HG03280 (cell line): ENCODE results near the gene NLGN4X.

ENCODE experiments used
- ATAC-seq: cut with Tn5 transposase; IDR thresholded peaks from one replicate; pipeline ENCODE4 v1.9.1; 2021; ENCODE audit warnings: mild to moderate bottlenecking, moderate library complexity; ENCODE audit not compliant: unreplicated experiment

Gene NLGN4X

DNA sequence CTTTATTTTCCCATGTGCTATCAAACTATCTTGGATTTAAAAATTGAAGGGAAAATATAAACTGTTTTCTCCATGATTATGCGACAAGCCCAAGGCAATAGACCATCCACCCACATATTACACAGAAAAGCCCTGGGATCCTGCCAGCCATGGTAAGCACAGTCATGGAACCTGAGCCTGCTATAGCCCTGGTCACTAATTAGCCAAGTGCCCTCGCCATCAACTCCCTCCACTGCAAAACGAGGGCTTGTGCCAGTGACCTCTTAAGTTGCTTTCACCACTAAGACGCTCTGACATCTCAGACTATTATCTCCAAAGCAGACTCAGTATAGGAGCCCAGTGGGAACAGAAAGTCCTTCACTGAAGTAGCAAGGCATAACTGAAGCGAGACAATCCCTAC, 69.2 kb downstream of the NLGN4X start:
- no peak for ATAC-seq

DNA sequence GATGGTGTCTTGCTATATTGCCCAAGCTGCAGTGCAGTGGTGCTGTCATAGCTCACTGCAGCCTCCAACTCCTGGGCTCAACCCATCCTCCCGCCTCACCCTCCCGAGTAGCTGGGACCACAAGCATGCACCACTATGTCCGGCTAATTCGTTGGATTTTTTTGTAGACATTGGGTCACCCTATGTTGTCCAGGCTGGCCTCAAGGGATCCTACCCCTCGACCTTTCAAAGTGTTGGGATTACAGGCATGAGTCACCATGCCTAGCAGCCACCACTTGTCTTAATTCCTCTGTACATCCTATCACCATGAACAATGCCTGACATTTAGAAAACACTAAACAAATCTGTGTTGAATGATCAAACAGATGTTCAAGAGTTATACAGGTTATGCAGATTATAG, 76.7 kb downstream of the NLGN4X start:
- ATAC-seq: no peak

GRCh38 chrX:6149060-6149872, 79.4 kb downstream of the NLGN4X start:
- no peak for ATAC-seq

- no peak for ATAC-seq
Observed at GRCh38 chrX:6134255-6134654, 94.4 kb downstream of the NLGN4X start.

DNA sequence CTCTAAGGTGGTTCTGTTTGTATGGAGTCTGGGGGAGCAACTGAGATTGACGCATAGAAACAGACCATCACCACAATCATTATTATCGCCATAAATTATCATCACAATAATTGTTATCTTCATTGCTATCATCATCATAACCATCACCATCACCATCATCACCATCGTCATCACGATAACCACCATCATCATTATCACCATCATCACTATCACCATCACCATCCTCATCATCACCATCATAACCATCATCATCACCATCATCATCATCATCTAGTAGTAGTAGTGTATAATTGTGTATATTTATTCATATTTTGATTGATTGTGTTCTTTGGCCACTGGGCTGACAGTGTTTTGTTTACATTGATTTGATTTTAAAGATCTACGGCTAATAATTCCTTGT, 95.7 kb downstream of the NLGN4X start:
- ATAC-seq: no peak

GRCh38 chrX:6131287-6131686, 97.4 kb downstream of the NLGN4X start:
- ATAC-seq: no peak

DNA sequence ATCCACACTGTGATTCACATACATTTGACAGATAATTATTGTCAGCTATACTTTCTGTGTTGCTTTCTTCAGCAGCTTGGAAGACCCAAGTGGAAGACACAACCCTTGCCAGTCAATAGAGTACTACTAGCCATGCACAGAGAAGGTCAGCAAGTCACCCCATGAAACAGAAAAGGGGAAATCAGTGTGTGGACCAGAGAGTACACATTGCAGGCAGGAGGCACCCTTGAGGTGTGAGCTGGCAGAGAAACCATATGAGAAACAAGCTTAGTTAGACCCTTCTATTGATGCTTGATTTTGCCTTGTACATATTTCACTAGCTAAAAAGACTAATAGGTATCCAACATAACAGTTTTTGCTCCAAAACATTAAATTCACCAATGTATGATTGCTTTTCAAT, 99.5 kb downstream of the NLGN4X start:
- no peak for ATAC-seq

DNA sequence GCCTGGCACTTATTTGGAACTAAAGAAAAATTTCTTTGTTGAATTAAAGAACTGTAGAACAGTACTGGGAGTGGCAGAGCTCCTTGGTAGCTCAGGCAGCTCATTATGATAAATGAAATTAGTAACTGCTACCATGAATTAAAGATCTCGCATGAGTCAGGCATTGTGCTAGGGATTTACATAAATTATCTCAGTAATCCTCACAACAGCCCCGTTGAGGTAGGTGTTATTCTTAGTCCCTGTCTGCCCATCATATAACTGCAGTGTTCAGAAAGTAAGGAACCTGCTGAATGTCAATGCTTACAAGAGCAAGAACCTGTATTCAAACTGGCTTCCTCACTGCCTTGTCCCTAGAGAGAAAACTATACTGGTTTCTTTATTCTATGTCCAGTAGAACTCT, 108.3 kb downstream of the NLGN4X start:
- ATAC-seq: no peak

GRCh38 chrX:6095469-6095868, 133.2 kb downstream of the NLGN4X start:
- no peak for ATAC-seq

DNA sequence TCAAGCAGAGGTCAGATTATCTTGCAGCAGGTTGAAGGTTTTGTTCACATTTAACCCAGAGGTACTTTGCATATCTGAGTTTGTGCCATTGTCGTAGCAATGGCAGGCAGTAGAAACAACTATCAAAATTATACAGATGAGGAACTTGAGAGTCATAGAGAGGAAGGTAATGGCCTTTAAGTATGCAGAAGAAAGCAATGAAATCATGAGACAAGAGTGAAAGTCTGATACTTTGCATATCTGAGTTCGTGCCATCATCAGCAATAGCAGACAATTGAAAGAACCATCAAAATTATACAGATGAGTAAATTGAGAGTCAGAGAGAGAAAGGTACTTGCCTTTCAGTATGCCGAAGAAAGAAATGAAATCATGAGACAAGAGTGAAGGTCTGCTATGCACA, 154.1 kb downstream of the NLGN4X start:
- no peak for ATAC-seq

DNA sequence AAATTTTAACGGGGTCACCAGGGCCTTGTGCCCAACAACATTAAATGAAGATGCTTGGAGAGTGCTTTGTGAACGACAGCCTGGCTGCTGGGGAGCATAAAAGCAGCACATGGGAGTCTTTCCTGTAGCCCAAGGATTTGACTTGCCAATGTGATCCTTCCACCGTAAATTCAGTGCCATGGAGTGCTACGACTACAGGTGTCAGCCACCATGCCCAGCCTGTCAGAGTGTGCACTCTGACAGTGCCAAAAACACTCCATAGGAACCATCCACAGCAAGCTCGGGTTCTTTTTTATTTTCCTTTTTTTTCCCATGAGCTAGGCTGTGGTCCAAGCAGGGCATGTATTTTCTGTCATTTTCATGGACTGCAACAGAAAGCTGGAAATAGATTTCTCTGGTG, 156.9 kb downstream of the NLGN4X start:
- no peak for ATAC-seq

GRCh38 chrX:6067600-6067999, 161.1 kb downstream of the NLGN4X start:
- ATAC-seq: no peak

DNA sequence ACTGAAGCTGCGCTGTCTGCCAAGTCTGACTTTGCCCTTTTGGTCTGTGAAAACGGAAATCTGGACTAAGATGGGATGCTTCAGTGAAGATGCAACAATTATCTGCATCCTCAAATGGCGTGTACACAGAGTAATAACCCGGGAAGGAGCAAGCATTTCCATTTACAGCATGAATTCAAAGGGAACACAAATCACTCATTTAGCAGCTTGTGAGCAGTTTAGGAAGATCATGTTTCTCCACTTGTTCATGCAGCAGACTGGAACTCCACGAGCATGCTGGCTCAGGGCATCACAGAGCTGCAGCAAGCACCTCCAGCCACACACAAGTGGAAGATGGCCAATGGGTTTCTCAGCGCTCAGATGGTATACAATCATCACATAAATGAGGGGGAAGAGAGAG, 175.5 kb downstream of the NLGN4X start:
- ATAC-seq: no peak

DNA sequence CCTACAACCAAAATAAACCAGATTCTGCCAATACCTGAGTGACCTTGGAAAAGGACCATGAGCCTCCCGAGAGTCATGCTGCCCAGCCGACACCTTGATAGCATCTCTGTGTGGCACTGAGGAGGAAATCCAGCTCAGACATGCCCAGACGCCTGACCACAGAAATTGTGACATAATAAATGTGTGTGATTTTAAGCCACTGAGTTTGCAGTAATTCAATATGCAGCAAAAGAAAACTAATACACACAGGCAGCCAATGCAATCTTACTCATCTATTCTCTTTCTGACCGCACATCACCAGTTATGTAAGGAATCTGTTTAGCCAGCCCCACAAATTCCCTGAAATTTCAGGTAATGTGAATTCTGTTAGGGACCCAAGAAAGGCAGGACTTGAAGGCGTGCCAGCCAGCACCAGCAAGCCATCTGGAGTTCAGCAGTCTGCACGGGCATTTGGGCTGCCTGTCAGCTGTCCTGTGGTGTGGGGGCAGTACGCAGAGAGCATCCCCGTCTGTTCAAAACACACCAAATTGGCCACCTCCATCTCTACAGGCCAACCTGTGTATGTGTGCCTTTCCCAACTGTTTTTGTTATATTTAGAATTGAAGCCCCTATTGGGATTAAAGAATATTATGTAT, 176.4 kb downstream of the NLGN4X start:
- ATAC-seq: no peak

GRCh38 chrX:6049132-6049531, 179.5 kb downstream of the NLGN4X start:
- no peak for ATAC-seq

DNA sequence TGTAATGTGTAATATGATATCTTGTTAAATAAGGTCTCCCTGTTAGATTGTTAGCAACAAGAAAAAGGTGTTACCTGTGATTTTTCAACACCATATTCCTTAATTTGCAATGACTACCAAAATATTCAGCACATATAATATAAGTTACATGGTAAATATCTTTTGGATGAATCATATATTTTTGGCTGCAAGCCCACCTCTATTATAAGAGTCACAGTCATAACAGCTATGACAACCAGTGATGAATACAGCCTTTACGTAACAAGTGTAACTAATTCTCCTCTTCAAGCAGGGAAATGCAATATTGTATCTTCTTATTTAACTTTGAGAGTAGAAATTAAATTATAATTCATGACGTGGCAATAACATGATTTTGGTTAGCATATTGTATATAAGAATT, 187.0 kb downstream of the NLGN4X start:
- no peak for ATAC-seq

- no peak for ATAC-seq
Observed at GRCh38 chrX:6029014-6029413, 199.7 kb downstream of the NLGN4X start.

DNA sequence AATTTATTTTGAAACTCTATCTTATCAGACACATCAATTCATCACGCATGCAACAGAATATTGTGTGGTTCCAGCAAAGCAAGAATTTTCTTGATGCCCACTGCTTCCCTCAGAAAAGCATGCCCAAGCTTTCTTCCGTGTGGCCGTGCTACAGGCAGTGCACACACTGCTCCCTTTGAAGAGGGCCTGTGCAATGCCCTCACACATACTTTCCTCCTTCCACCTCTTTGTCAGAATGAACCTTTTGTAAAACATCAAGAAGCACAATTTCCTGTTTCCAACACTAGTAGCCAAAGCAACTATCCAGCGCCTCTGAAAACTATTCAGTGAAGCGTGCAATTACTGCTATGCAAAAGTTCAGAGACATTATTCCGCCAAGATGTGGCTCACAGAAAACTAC, 201.7 kb downstream of the NLGN4X start:
- no peak for ATAC-seq

DNA sequence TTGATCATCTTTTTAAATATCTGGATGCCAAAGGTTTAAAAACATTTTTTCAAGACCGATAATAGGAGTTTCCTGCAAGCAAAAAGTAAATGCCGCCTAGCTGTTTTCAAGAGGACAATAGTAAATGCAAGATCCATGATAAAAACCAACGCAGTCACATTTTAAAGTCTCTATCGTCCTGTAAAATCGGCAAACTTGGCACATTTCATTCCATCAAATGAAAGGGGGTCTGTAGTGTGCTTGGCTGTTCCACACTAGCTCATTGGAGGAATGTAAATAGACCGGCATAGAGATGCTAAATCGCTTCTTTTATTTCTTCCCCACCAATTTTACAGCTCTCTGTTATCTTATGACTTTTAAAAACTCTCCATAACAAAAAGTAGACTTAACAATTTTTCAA, 202.2 kb downstream of the NLGN4X start:
- no peak for ATAC-seq

DNA sequence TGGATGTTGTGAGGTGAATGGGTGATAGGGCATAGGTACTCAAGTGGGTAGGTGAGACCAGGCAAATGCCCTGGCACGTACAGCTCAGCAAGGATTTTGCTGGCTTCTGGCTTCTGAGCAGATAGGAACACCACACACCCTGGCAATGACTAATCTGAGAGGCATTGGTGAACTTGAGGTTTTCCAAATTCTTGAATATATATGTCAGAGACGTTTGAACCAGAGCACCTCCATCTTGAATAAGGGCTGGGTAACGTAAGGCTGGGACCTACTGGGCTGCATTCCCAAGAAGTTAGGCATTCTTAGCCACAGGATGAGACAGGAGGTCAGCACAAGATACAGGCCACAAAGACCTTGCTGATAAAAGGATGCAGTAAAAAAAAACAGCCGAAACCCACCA, 204.5 kb downstream of the NLGN4X start:
- ATAC-seq: no peak

DNA sequence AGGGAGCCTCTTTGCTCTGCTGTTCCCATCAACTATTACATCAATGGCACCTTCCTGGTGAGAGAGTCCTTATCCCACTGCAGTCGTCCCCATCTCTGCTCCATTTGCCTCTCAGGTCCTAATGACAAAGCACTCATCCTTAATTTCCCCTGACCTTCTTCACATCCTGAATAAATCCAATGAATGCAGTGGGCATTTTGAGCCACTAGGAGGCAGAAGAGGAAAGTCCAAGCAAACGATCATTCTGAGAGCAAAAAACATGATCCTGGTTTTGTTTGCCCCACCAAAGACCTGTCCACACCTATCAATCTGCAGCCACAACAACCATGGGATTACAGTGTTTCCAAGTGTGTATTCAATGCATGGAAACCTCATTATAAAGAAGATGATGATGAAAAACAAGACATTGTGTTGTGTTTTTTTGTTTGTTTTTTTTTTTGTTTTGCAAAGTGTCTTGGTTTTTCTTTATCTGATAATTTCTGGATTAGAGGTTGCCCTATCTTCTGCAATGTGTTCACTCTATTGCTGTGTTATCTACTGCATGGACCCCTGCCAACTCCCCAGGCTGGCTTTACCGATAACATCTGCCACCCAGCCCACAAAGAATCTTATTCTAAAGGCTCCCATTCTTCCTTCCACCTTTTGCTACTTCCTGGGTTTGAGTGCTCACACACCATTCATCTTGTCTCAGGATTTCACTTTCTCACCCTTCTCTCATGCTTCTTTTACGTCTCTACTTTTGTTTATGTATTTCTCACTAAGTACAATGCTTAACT, 207.2 kb downstream of the NLGN4X start:
- no peak for ATAC-seq

GRCh38 chrX:6019076-6019475, 209.6 kb downstream of the NLGN4X start:
- no peak for ATAC-seq
